Measurements from ENCODE around the gene DFFB. TPM values are rescaled to one million over a fixed set of nuclear protein-coding genes. Genes with fewer than 3 reads are reported as not detected.

Gene DFFB
- total and polyA plus RNA-seq, 4 donors, result 6.9 to 15.4 (median 7.8) TPM

DNA sequence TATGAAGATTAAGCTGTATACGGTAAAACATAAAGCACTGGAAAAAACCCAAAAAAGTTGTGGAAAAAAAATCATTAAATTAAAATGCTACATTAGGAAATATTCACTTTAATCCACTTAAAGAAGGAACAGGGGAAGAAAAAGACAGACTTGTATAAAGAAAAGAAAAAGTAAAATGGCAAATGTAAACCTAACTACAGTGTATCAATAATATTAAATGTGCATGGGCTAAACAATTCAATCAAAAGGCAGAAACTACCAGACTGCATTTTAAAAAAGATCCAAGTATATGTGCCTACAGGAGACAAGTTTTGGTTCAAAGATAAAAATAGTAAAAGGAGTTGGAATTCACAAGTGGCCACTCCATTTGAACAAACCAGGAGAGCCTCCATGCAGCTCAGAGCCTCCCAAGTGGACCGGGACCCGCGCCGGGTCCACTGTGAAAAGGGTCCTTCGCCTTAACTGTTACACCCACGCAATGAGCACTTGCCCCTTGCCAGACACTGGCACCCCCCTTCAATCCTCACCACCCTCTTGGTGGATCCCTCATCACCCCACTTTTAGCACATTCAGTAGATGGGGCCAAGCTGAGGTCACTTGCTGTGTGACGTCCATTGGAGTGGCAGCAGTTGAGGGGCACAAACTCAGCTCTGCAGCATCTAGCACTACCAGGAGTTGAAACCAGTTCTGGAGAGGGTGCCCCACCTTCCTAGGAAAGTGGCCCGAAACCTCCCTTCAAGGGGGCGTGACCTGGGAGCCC is 41.9 kb downstream of the DFFB start:
- H3K9me3 ChIP-seq (ENCODE audit: control insufficient read depth, insufficient read depth, low read length), result no peaks in the 10 kb centered on the region
- H3K27ac ChIP-seq (ENCODE audit: low read depth, low read length), result peak overlapping the region; percentile 96
- peaks cover 11% of the 10 kb centered on the region for H3K36me3 ChIP-seq (ENCODE audit: control insufficient read depth, insufficient read depth, low read length)
- H3K4me3 ChIP-seq (ENCODE audit: low read depth, low read length), result peak overlapping the region; percentile 81
- peaks cover 26% of the 10 kb centered on the region for H3K4me1 ChIP-seq (ENCODE audit: control insufficient read depth, insufficient read depth, low read length)
- DNase-seq (ENCODE audit: low read depth in 4 of 6, low spot score in 6 of 6), result no peak
- 20% methylated on average over 9 of the region's 10 CpGs for WGBS (ENCODE audit: insufficient coverage)
- H3K27me3 ChIP-seq (ENCODE audit: control insufficient read depth, insufficient read depth, low read length), result no peaks in the 10 kb centered on the region

DNA sequence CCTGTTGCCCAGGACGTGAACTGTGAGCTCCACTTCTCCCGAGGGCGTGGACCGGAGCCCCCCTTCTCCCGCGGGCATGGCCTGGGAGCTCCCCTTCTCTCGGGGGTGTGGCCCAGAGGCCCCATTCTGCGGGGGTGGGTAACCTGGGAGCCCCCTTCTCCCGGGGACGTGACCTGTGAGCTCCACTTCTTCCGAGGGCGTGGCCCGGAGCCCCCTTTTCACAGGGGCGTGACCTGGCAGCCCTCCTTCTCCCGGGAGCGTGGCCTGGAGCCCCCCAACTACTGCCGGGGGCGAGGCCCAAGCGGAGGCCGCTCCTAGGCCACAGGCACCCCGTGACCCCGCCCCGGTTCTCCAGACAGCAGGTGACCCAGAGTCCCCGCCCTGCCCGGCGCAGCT is 42.5 kb downstream of the DFFB start:
- Histone ChIP-seq H3K27ac (ENCODE audit: low read depth, low read length) (peak overlapping the region; percentile 96), H3K4me1 (ENCODE audit: control insufficient read depth, insufficient read depth, low read length) (peaks cover 26% of the 10 kb centered on the region), H3K9me3 (ENCODE audit: control insufficient read depth, insufficient read depth, low read length) (no peaks in the 10 kb centered on the region), H3K36me3 (ENCODE audit: control insufficient read depth, insufficient read depth, low read length) (peaks cover 6% of the 10 kb centered on the region), H3K4me3 (ENCODE audit: low read depth, low read length) (peak overlapping the region; percentile 81), H3K27me3 (ENCODE audit: control insufficient read depth, insufficient read depth, low read length) (no peaks in the 10 kb centered on the region)
- 0% methylated on average over 26 of the region's 26 CpGs for WGBS (ENCODE audit: insufficient coverage)
- DNase-seq (ENCODE audit: low read depth in 4 of 6, low spot score in 6 of 6), result no peak

DNA sequence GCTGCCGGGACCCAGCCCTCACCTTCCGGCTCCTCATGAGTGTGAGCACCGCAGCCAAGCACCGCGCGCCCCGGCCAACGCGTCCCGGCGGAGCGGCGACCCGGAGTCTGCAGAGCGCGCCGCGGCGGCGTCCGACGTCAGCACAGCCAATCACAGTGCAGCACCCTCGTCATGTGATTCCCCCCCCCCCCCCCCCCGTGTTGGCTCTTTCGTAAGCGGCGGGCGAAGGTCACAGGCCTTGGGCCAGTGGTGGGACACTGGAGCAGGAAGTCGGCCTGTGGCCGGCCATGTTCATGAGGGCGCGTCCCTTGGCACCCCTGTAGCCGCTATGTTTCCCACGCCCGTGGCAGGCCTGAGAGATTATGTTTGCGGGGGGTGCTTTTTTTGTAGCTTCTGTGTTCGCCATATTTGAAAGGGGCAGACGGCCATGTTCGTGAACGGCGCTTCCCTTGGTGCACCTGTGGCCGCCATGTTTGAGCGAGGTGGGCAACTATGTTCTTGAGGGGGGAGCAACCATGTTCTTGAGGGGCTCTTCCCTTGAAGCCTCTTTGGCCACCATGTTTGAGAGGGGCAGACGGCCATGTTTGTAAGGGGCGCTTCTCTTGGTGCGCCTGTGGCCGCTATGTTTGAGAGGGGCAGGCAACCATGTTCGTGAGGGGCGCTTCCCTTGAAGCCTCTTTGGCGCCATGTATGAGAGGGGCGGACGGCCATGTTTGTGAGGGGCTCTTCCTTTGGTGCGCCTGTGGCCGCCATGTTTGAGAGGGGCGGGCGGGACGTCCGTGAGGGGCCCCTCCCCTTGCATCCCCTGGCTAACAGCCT is 43.1 kb downstream of the DFFB start, which contains the start of gene C1orf174:
TSS of gene C1orf174 (minus strand) at position 123 of the 819 bp plus-strand sequence. CDS start at position 37, 86 bp downstream.
- H3K4me3 ChIP-seq (ENCODE audit: low read depth, low read length), result peak within 1 kb of the TSS; percentile 81
- peaks cover under 1% of the 10 kb centered on the region for H3K36me3 ChIP-seq (ENCODE audit: control insufficient read depth, insufficient read depth, low read length)
- H3K4me1 ChIP-seq (ENCODE audit: control insufficient read depth, insufficient read depth, low read length), result peaks cover 26% of the 10 kb centered on the region
- WGBS (ENCODE audit: insufficient coverage), result under 1% methylated on average over 47 of the region's 58 CpGs
- peak; percentile 96 to 100 (median 99) for DNase-seq (ENCODE audit: low read depth in 4 of 6, low spot score in 6 of 6)
- no peaks in the 10 kb centered on the region for H3K27me3 ChIP-seq (ENCODE audit: control insufficient read depth, insufficient read depth, low read length)
- H3K27ac ChIP-seq (ENCODE audit: low read depth, low read length), result peak within 1 kb of the TSS; percentile 96
- H3K9me3 ChIP-seq (ENCODE audit: control insufficient read depth, insufficient read depth, low read length), result no peaks in the 10 kb centered on the region

DNA sequence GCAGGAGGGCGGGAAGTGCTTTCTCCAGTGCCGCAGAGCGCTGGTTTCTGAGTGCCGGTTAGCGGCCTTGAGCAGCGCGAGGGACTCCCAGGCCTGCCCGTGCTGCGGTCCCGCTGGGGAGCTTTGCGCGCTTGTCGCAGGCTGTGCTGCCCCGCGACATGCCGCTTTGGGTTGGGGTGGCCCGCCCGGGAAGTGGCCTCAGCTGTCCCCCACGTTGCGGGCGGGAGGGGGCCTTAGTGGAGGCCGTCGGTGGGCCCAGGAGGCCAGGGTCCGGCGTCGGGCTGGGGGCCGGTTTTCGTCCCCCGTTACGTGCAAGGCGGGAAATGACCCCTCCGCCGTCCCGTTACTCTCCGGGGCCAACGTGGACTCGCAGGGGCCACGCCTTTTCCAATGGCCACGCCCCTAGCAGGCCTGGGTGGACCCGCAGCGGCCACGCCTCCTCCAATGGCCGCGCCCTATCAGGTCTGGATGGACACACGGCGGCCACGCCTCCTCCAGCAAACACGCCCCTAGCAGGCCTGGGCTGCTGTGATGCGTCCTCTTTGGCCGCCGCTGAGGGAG is 43.8 kb downstream of the DFFB start:
- Histone ChIP-seq H3K27me3 (ENCODE audit: control insufficient read depth, insufficient read depth, low read length) (no peaks in the 10 kb centered on the region), H3K4me3 (ENCODE audit: low read depth, low read length) (peak overlapping the region; percentile 81), H3K9me3 (ENCODE audit: control insufficient read depth, insufficient read depth, low read length) (no peaks in the 10 kb centered on the region), H3K36me3 (ENCODE audit: control insufficient read depth, insufficient read depth, low read length) (no peaks in the 10 kb centered on the region), H3K27ac (ENCODE audit: low read depth, low read length) (peak overlapping the region; percentile 96), H3K4me1 (ENCODE audit: control insufficient read depth, insufficient read depth, low read length) (peaks cover 26% of the 10 kb centered on the region)
- peak; percentile 75 to 97 (median 88) for DNase-seq (ENCODE audit: low read depth in 4 of 6, low spot score in 6 of 6)
- WGBS (ENCODE audit: insufficient coverage), result under 1% methylated on average over 47 of the region's 51 CpGs

DNA sequence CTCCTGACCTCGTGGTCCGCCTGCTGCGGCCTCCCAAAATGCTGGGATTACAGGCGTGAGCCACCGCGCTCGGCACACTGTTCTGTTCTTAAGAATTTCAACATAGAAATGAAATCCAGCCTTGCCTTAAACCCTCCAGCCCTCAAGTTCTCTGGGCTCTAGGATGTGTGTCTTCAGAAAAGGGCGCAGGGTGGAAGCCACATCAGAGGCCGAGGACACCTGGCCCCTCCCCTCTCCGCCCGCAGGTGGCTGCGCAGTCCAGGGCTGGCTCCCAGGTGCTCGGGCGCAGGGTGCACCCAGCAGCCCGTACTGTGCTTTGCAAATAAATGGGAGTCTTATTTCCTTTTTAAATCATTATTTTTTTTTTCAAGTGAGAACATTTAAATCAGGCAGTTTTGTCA is 44.8 kb downstream of the DFFB start:
- Histone ChIP-seq H3K36me3 (ENCODE audit: control insufficient read depth, insufficient read depth, low read length) (no peaks in the 10 kb centered on the region), H3K4me3 (ENCODE audit: low read depth, low read length) (no peak overlapping the region), H3K9me3 (ENCODE audit: control insufficient read depth, insufficient read depth, low read length) (no peaks in the 10 kb centered on the region), H3K4me1 (ENCODE audit: control insufficient read depth, insufficient read depth, low read length) (peaks cover 26% of the 10 kb centered on the region), H3K27ac (ENCODE audit: low read depth, low read length) (no peak overlapping the region), H3K27me3 (ENCODE audit: control insufficient read depth, insufficient read depth, low read length) (no peaks in the 10 kb centered on the region)
- DNase-seq (ENCODE audit: low read depth in 4 of 6, low spot score in 6 of 6), result no peak
- WGBS (ENCODE audit: insufficient coverage), result 88% methylated on average over 9 of the region's 15 CpGs

DNA sequence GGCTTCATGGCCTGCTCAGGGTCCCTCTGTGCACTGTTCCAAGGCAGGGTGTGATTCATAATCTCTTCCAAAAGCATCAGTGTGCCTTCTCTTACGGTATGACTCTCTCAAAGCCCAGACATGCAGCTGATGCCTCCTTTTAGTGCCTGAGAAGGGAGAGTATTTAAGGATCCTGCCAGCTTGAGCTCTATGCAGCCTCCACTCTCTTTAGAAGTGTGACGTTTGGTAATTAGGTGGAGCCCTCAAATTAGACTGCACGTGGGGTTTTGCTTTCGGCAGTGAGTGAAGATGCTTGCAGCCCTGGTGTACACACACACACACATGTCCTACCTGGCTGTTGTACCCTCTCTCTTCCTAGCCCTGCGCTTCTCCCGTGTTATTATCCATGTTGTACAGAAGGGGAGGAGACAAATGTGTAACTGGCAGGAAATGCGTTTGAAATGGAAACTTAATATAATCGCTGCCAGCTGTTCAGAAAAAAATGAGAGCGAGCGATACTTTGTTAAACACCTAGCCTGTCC is 45.4 kb downstream of the DFFB start:
- WGBS (ENCODE audit: insufficient coverage), result 69% methylated on average over 3 of the region's 10 CpGs
- Histone ChIP-seq H3K9me3 (ENCODE audit: control insufficient read depth, insufficient read depth, low read length) (no peaks in the 10 kb centered on the region), H3K27me3 (ENCODE audit: control insufficient read depth, insufficient read depth, low read length) (no peaks in the 10 kb centered on the region), H3K36me3 (ENCODE audit: control insufficient read depth, insufficient read depth, low read length) (no peaks in the 10 kb centered on the region), H3K27ac (ENCODE audit: low read depth, low read length) (no peak overlapping the region), H3K4me3 (ENCODE audit: low read depth, low read length) (no peak overlapping the region), H3K4me1 (ENCODE audit: control insufficient read depth, insufficient read depth, low read length) (peaks cover 29% of the 10 kb centered on the region)
- peak in 1 of 6 donors; percentile 62 for DNase-seq (ENCODE audit: low read depth in 4 of 6, low spot score in 6 of 6)

DNA sequence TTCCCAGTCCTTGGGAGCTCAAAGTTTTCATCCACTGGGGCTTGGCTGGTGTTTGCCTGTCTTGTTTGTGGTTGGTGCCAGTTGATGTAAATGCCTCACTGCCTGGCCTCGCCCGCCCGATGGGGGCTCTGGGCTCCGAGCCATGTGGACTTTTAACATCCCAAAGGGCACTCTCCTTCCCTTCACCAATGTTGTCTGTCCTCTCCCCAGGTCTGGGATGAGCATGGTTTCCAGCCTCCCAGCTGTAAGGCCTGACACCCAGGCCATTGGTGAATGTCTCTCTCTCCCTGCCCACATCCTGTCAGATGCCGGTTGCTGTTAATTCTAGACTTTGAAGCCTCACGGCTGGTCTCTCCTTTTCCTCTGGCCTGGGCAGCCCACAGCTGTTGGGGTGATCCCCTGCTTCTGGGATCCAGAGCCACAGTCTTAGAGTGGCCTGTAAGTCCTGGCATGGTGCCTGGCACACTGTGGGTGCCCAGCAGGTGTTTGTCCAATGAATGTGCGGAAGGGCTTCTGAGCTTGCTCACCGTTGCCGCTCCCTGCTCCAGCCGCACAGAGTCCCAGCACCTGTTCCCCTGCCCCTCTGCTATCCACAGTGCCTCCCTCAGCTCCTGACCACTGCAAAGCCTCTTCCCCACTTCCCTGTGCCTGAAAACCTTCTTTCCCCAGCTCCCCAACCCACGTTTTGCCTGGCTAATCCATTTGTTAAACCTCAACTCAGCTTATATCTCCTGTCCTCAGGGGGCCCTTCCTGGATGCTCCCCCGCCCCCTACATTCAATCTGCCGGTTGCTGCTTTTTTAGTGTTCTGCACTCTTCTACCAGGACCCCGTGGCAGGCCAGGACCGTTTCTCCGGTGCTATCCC is 46.1 kb downstream of the DFFB start:
- H3K4me3 ChIP-seq (ENCODE audit: low read depth, low read length), result no peak overlapping the region
- 62% methylated on average over 16 of the region's 16 CpGs for WGBS (ENCODE audit: insufficient coverage)
- H3K36me3 ChIP-seq (ENCODE audit: control insufficient read depth, insufficient read depth, low read length), result no peaks in the 10 kb centered on the region
- no peaks in the 10 kb centered on the region for H3K9me3 ChIP-seq (ENCODE audit: control insufficient read depth, insufficient read depth, low read length)
- DNase-seq (ENCODE audit: low read depth in 4 of 6, low spot score in 6 of 6), result peak in 1 of 6 donors; percentile 15
- H3K27ac ChIP-seq (ENCODE audit: low read depth, low read length), result no peak overlapping the region
- H3K27me3 ChIP-seq (ENCODE audit: control insufficient read depth, insufficient read depth, low read length), result no peaks in the 10 kb centered on the region
- peaks cover 29% of the 10 kb centered on the region for H3K4me1 ChIP-seq (ENCODE audit: control insufficient read depth, insufficient read depth, low read length)

DNA sequence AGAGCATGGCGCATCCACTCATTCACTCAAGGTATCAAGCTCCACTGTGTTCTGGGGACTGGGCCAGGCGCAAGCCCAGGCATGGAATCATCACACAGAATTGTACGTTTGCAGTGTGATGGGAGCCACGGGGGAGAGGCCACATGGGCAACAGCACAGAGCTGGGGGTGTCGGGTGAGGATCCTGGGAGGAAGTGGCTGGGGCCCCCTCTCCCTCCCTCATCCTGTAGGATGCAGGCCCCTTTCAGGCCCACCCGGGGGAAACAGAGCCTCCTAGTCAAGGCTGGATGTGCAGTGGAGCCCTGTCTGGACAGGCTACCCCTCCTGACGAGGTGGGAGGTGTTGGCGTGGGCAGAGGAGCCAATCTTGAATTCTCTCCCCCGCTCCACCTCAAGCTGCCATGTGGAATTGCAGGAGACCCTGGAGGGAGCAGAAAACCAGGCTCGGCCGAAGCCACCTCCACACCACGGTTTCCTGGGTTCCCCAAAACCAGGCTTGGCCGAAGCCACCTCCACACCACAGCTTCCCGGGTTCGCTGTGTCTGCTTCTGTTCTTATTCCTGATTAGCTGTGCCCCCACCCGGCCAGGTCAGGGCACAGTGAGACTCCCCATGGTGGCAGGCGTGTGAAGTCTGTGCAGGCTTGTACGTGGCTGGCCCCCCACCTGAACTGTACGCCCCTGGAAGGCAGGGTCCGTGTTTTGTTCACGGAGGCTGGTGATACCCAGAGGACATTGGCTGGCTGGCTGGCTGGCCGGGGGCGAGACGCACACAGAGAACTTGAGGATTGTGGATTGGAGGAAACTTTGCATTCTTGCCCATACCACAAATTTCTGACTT is 46.9 kb downstream of the DFFB start:
- Histone ChIP-seq H3K4me1 (ENCODE audit: control insufficient read depth, insufficient read depth, low read length) (peaks cover 27% of the 10 kb centered on the region), H3K27ac (ENCODE audit: low read depth, low read length) (no peak overlapping the region), H3K36me3 (ENCODE audit: control insufficient read depth, insufficient read depth, low read length) (no peaks in the 10 kb centered on the region), H3K27me3 (ENCODE audit: control insufficient read depth, insufficient read depth, low read length) (no peaks in the 10 kb centered on the region), H3K4me3 (ENCODE audit: low read depth, low read length) (no peak overlapping the region), H3K9me3 (ENCODE audit: control insufficient read depth, insufficient read depth, low read length) (no peaks in the 10 kb centered on the region)
- WGBS (ENCODE audit: insufficient coverage), result 82% methylated on average over 16 of the region's 24 CpGs
- DNase-seq (ENCODE audit: low read depth in 4 of 6, low spot score in 6 of 6), result no peak

Data from spinal cord (tissue), 10 donors.